Vagina (tissue), 2 donors: Measurements from ENCODE around the gene SLC16A8. TPM values are rescaled to one million over a fixed set of nuclear protein-coding genes. Genes with fewer than 3 reads are reported as not detected.

ENCODE experiments used
- DNase-seq, 2 donors: peaks; one replicate each; pipeline ENCODE4 v3.0.0-alpha.2; 2017; ENCODE audit errors: extremely low spot score in 2 of 2
- H3K27ac ChIP-seq: fragments of 200-600 bp; sonication (generic); one replicate; pipeline ENCODE4 v1.5.1; 2019
- H3K27me3 ChIP-seq: fragments of 200-600 bp; sonication (generic); one replicate; pipeline ENCODE4 v1.5.1; 2019
- H3K36me3 ChIP-seq, 2 donors: fragments of 200-600 bp; sonication (generic); one replicate each; pipeline ENCODE4 v1.5.1; 2017 to 2019
- H3K4me1 ChIP-seq: fragments of 200-600 bp; sonication (generic); one replicate; pipeline ENCODE4 v1.5.1; 2019
- H3K4me3 ChIP-seq, 2 donors: fragments of 200-600 bp; sonication (generic); 1 replicate in 1 of 2; 2 replicates in 1 of 2; pipeline ENCODE4 v1.5.1; 2016 to 2019
- H3K9me3 ChIP-seq: fragments of 200-600 bp; sonication (generic); one replicate; pipeline ENCODE4 v1.5.1; 2019
- POLR2A ChIP-seq, 2 donors: fragments of 450-650 bp; IDR thresholded peaks; one replicate each; pipeline ENCODE4 v1.6.1; 2017; ENCODE audit warnings: antibody characterized with exemption in 2 of 2, mild to moderate bottlenecking in 2 of 2, moderate library complexity in 2 of 2
- POLR2AphosphoS5 ChIP-seq, 2 donors: sonication (generic); formaldehyde crosslinking; IDR thresholded peaks; one replicate each; pipeline ENCODE4 v1.9.0; 2017; ENCODE audit warnings: antibody characterized with exemption in 2 of 2, mild to moderate bottlenecking in 2 of 2, low read depth in 1 of 2; ENCODE audit not compliant: insufficient read depth in 1 of 2
- intact Hi-C: fragments of 100-400 bp; cut with DNase I; formaldehyde crosslinking; loops from one replicate; pipeline ENCODE4 v1.15.1; 2023
- total RNA-seq: library from RNA; depleted of rRNA; stranded (reverse); fragments of >200 nt; gene quantifications from one replicate; pipeline ENCODE4 v1.2.3, GENCODE V29; 2016
- TF ChIP-seq, protein P1 (sequence below), 3 experiments: fragments of 450-650 bp in 2 of 3; fragments of 200-600 bp in 1 of 3; sonication (generic) in 1 of 3; IDR thresholded peaks; one replicate each; pipeline ENCODE4 v1.5.1; 2017 to 2019; ENCODE audit warnings: antibody characterized with exemption in 3 of 3, mild to moderate bottlenecking in 2 of 3, moderate library complexity in 2 of 3

Gene SLC16A8
- total RNA-seq, 1 donor from 2014 or later: 0.98 TPM

DNA sequence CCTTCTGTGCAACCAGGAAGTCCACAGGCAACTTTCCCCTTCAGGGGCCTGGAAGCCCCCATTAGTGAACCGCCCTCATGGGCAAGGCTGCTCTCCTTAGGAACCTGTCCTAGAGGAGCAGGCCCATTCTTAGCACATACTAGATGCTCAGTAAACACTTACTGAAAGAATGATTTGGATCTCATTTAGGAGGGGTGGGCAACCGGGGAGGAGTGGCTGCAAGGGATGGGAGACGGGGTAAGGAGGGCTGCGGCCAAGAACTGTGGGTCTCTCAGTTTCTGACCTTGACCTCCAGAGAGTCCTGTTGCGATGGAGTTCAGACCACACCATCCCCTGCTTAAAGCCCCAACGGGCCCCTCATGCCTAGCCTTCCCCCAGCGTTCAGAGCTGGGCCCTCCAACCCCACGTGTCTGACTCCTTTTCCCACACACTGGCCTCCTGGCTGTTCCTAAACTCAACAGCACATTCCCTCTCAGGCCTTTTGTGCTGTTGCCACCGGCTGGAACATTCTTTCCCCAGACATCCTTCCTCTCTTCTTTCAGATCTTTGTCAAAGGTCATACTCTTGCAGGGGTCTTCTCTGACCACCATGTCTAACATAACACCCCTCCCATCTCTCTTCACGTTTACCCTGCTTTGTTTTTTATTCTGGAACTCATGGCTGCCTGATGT lies 47.5 kb downstream of the SLC16A8 start:
- no peaks in the 10 kb centered on the region for H3K27me3 ChIP-seq
- DNase-seq: no peak
- no peaks in the 10 kb centered on the region for H3K36me3 ChIP-seq
- H3K9me3 ChIP-seq: no peaks in the 10 kb centered on the region
- TF ChIP-seq POLR2A (IDR thresholded peaks at IDR 0.05) (no peak), POLR2AphosphoS5 (IDR thresholded peaks at IDR 0.05; ENCODE audit: insufficient read depth in 1 of 2, low read depth in 1 of 2) (no peak)
- TF ChIP-seq, protein P1, sequence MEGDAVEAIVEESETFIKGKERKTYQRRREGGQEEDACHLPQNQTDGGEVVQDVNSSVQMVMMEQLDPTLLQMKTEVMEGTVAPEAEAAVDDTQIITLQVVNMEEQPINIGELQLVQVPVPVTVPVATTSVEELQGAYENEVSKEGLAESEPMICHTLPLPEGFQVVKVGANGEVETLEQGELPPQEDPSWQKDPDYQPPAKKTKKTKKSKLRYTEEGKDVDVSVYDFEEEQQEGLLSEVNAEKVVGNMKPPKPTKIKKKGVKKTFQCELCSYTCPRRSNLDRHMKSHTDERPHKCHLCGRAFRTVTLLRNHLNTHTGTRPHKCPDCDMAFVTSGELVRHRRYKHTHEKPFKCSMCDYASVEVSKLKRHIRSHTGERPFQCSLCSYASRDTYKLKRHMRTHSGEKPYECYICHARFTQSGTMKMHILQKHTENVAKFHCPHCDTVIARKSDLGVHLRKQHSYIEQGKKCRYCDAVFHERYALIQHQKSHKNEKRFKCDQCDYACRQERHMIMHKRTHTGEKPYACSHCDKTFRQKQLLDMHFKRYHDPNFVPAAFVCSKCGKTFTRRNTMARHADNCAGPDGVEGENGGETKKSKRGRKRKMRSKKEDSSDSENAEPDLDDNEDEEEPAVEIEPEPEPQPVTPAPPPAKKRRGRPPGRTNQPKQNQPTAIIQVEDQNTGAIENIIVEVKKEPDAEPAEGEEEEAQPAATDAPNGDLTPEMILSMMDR (IDR thresholded peaks at IDR 0.05): no peak
- peaks cover 22% of the 10 kb centered on the region for H3K4me1 ChIP-seq
- no peak overlapping the region for H3K4me3 ChIP-seq
- no peak overlapping the region for H3K27ac ChIP-seq
- intact Hi-C loops: no loop called here

- Histone ChIP-seq H3K27me3 (no peaks in the 10 kb centered on the region), H3K4me1 (peaks cover 28% of the 10 kb centered on the region), H3K36me3 (no peaks in the 10 kb centered on the region), H3K9me3 (no peaks in the 10 kb centered on the region), H3K27ac (no peak overlapping the region), H3K4me3 (no peak overlapping the region)
- intact Hi-C loops: no loop called here
- no peak for TF ChIP-seq POLR2A (IDR thresholded peaks at IDR 0.05)
- no peak for DNase-seq
These were observed 48.5 kb downstream of the SLC16A8 start for GRCh38 chr22:38035530-38035885.

- no peaks in the 10 kb centered on the region for H3K36me3 ChIP-seq
- H3K9me3 ChIP-seq: no peaks in the 10 kb centered on the region
- DNase-seq: no peak
- peak overlapping the region; percentile 75 for H3K27ac ChIP-seq
- intact Hi-C loops: no loop called here
- TF ChIP-seq POLR2A (IDR thresholded peaks at IDR 0.05): no peak
- no peak for TF ChIP-seq POLR2AphosphoS5 (IDR thresholded peaks at IDR 0.05; ENCODE audit: insufficient read depth in 1 of 2, low read depth in 1 of 2)
- TF ChIP-seq, protein P1 (IDR thresholded peaks at IDR 0.05): no peak
- no peaks in the 10 kb centered on the region for H3K27me3 ChIP-seq
- no peak overlapping the region for H3K4me3 ChIP-seq
- peaks cover 33% of the 10 kb centered on the region for H3K4me1 ChIP-seq
These were observed 49.0 kb downstream of the SLC16A8 start for GRCh38 chr22:38034884-38035529.

GRCh38 chr22:38034278-38034882 lies 49.6 kb downstream of the SLC16A8 start:
- DNase-seq: no peak
- H3K36me3 ChIP-seq: no peaks in the 10 kb centered on the region
- TF ChIP-seq POLR2A (IDR thresholded peaks at IDR 0.05) (no peak), POLR2AphosphoS5 (IDR thresholded peaks at IDR 0.05; ENCODE audit: insufficient read depth in 1 of 2, low read depth in 1 of 2) (peak; percentile 52 to 77)
- H3K9me3 ChIP-seq: no peaks in the 10 kb centered on the region
- intact Hi-C loops: no loop called here
- no peak overlapping the region for H3K4me3 ChIP-seq
- H3K4me1 ChIP-seq: peaks cover 34% of the 10 kb centered on the region
- no peaks in the 10 kb centered on the region for H3K27me3 ChIP-seq
- peak overlapping the region; percentile 75 for H3K27ac ChIP-seq

DNA sequence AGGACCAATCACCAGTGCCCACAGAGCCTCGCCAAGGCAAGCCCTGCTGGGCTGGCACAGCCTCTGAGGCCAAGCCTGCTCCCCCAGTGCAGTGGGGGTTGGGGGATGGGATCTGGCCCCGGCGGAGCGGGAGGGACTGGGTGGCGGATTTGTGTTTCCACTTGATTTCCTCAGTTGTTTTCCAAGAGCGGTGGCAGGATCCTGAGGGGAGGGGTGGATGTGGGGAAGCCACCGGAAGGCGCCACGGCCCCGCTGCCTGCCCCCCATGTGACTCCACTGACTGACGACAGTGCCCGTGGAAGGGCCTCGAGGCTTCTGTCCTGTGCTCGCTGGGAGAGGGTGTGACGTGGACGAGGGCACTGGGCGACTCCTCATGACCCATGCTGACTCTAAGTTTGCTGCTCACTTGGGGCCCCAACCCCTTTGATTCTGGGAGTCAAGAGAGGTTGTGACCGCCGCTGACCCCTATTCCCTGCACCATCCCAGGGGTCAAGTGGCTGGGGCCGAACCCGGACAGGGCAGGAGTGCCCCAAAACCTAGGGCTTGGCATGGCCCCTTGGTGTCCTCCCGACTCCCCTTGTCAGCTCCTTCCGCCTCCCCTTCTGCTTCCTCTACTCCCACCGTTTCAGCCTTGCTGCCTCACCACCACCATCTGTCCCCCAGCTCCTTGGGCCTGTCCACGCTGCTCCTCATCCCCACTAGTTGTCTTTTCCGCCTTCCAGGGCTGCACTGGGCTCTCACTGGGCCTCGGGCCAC lies 50.3 kb downstream of the SLC16A8 start:
- H3K4me1 ChIP-seq: peaks cover 34% of the 10 kb centered on the region
- no peak for DNase-seq
- H3K4me3 ChIP-seq: no peak overlapping the region
- no peaks in the 10 kb centered on the region for H3K9me3 ChIP-seq
- H3K36me3 ChIP-seq: no peaks in the 10 kb centered on the region
- peak overlapping the region; percentile 75 for H3K27ac ChIP-seq
- intact Hi-C loops: no loop called here
- TF ChIP-seq, protein P1 (IDR thresholded peaks at IDR 0.05): no peak
- TF ChIP-seq POLR2A (IDR thresholded peaks at IDR 0.05): no peak
- TF ChIP-seq POLR2AphosphoS5 (IDR thresholded peaks at IDR 0.05; ENCODE audit: insufficient read depth in 1 of 2, low read depth in 1 of 2): no peak
- H3K27me3 ChIP-seq: no peaks in the 10 kb centered on the region
